Brain microvascular endothelial cell (primary cell): ENCODE results near the gene CDK5RAP2.

ENCODE experiments used
- DNase-seq: peaks from one replicate; pipeline ENCODE4 v3.0.0-alpha.2; 2020
- H3K27ac ChIP-seq: fragments of 250-450 bp; sonication (Bioruptor Pico); 2 replicates; pipeline ENCODE4 v1.5.1; 2020; ENCODE audit warnings: mild to moderate bottlenecking, moderate library complexity
- H3K27me3 ChIP-seq: fragments of 250-450 bp; sonication (Bioruptor Pico); replicated peaks from 2 replicates; pipeline ENCODE4 v1.5.1; 2020; ENCODE audit warnings: mild to moderate bottlenecking
- H3K36me3 ChIP-seq: fragments of 250-450 bp; sonication (Bioruptor Pico); replicated peaks from 2 replicates; pipeline ENCODE4 v1.5.1; 2020; ENCODE audit warnings: mild to moderate bottlenecking
- H3K4me3 ChIP-seq: 2 replicates; pipeline ENCODE4 v1.5.1; 2011; ENCODE audit warnings: low read depth, mild to moderate bottlenecking, control low read depth, low read length, moderate library complexity
- CTCF ChIP-seq: IDR thresholded peaks from 2 replicates; pipeline ENCODE4 v1.5.1; 2011; ENCODE audit warnings: low read depth, mild to moderate bottlenecking, moderate library complexity, low read length, control low read depth, inconsistent platforms; ENCODE audit errors: missing control alignments
- in situ Hi-C: cut with HindIII; loops from 2 replicates; pipeline ENCODE4 v1.10.0; 2017; ENCODE audit warnings: low sequenced_read_pairs, low pct_ligation_motif_present

CDK5RAP2 gene

GRCh38 chr9:120391691-120392090, 188.3 kb downstream of the CDK5RAP2 start:
- TF ChIP-seq CTCF, result no peak
- H3K4me3 ChIP-seq, result no peak overlapping the region
- H3K27me3 ChIP-seq, result no peaks in the 10 kb centered on the region
- H3K36me3 ChIP-seq, result peaks cover 6% of the 10 kb centered on the region
- DNase-seq, result no peak
- in situ Hi-C loops, result no loop called here
- H3K27ac ChIP-seq, result no peak overlapping the region

- no peak for DNase-seq
- TF ChIP-seq CTCF, result no peak
- Histone ChIP-seq H3K4me3 (no peak overlapping the region), H3K27ac (no peak overlapping the region), H3K27me3 (no peaks in the 10 kb centered on the region), H3K36me3 (peaks cover 6% of the 10 kb centered on the region)
- in situ Hi-C loops, result no loop called here
Measured at GRCh38 chr9:120390637-120391190, 189.3 kb downstream of the CDK5RAP2 start.

- TF ChIP-seq CTCF, result no peak
- H3K36me3 ChIP-seq, result peaks cover 6% of the 10 kb centered on the region
- H3K27me3 ChIP-seq, result no peaks in the 10 kb centered on the region
- no peak overlapping the region for H3K4me3 ChIP-seq
- in situ Hi-C loops, result no loop called here
- H3K27ac ChIP-seq, result no peak overlapping the region
- DNase-seq, result no peak
Measured at GRCh38 chr9:120389867-120390266, 190.1 kb downstream of the CDK5RAP2 start.

GRCh38 chr9:120389300-120389699, 190.7 kb downstream of the CDK5RAP2 start:
- Histone ChIP-seq H3K27me3 (no peaks in the 10 kb centered on the region), H3K4me3 (no peak overlapping the region), H3K36me3 (peaks cover 6% of the 10 kb centered on the region), H3K27ac (no peak overlapping the region)
- TF ChIP-seq CTCF, result no peak
- in situ Hi-C loops, result no loop called here
- no peak for DNase-seq

GRCh38 chr9:120388003-120388855, 191.7 kb downstream of the CDK5RAP2 start:
- no peaks in the 10 kb centered on the region for H3K27me3 ChIP-seq
- no peak for DNase-seq
- in situ Hi-C loops, result no loop called here
- no peak overlapping the region for H3K4me3 ChIP-seq
- no peak for TF ChIP-seq CTCF
- H3K27ac ChIP-seq, result no peak overlapping the region
- peaks cover 6% of the 10 kb centered on the region for H3K36me3 ChIP-seq
